HTERT RPE-1 (cell line): ENCODE data around the gene PRR33.
"Not testable (repeated sequence)": the region's sequence is repeated elsewhere in the genome, so short reads cannot be mapped to it uniquely, and the experiment has no call there.

ENCODE experiments used
- in situ Hi-C: fragments of 300-500 bp; cut with MboI; formaldehyde crosslinking; loops from 4 replicates; pipeline ENCODE4 v1.14.3; 2020; ENCODE audit warnings: low sequenced_read_pairs

The PRR33 gene

GRCh38 chr11:1891831-1892115, at the start of gene PRR33:
Gene PRR33, minus strand, starts transcription at chr11:1891895. Its CDS starts 1,311 bp downstream, at chr11:1890584.
- in situ Hi-C loops = no loop called here

GRCh38 chr11:1939788-1940187, 48.1 kb upstream of the PRR33 start:
- in situ Hi-C loops = not testable (repeated sequence)

GRCh38 chr11:1939006-1939625, 47.4 kb upstream of the PRR33 start:
- in situ Hi-C loops = no loop called here

GRCh38 chr11:1938343-1939005, 46.8 kb upstream of the PRR33 start:
- in situ Hi-C loops = no loop called here

GRCh38 chr11:1937616-1938342, 46.1 kb upstream of the PRR33 start:
- in situ Hi-C loops = no loop called here

GRCh38 chr11:1936781-1937615, 45.3 kb upstream of the PRR33 start:
- in situ Hi-C loops = no loop called here

GRCh38 chr11:1936072-1936780, 44.5 kb upstream of the PRR33 start:
- in situ Hi-C loops = no loop called here

GRCh38 chr11:1935156-1936071, 43.7 kb upstream of the PRR33 start:
- in situ Hi-C loops = no loop called here

GRCh38 chr11:1934335-1935155, 42.9 kb upstream of the PRR33 start:
- in situ Hi-C loops = no loop called here

GRCh38 chr11:1933416-1934334, 42.0 kb upstream of the PRR33 start:
- in situ Hi-C loops = no loop called here

GRCh38 chr11:1932681-1933080, 41.0 kb upstream of the PRR33 start:
- in situ Hi-C loops = no loop called here

GRCh38 chr11:1932105-1932480, 40.4 kb upstream of the PRR33 start:
- in situ Hi-C loops = no loop called here

- in situ Hi-C loops = no loop called here
Measured at GRCh38 chr11:1931341-1932104, 39.8 kb upstream of the PRR33 start.

- in situ Hi-C loops = no loop called here
Measured at GRCh38 chr11:1930462-1930830, 38.8 kb upstream of the PRR33 start.

- in situ Hi-C loops = no loop called here
Measured at GRCh38 chr11:1929621-1930461, 38.1 kb upstream of the PRR33 start.

GRCh38 chr11:1928891-1929541, 37.3 kb upstream of the PRR33 start:
- in situ Hi-C loops = no loop called here
